PC-3 (cell line): ENCODE results near the gene ELMOD3. TPM values are rescaled to one million over a fixed set of nuclear protein-coding genes. Genes with fewer than 3 reads are reported as not detected.

Experiments used
- ATAC-seq: fragments of 200-7000 bp; cut with Tn5 transposase; 2 replicates; pipeline ENCODE4 v1.9.1; 2020; ENCODE audit warnings: mild to moderate bottlenecking, moderate library complexity
- BruUV-seq: library from RNA; stranded (reverse); fragments of 400-500 nt; replicated peaks from 2 replicates; lab custom pipeline; 2021; lab: Mats Ljungman, UMichigan
- CTCF ChIA-PET: fragments of 300-600 bp; sonication (Branson Sonifier 250); formaldehyde crosslinking; loops from one replicate; lab custom pipeline; 2022; ENCODE audit warnings: antibody characterized with exemption; lab: Charles Lee
- POLR2A ChIA-PET: fragments of 300-600 bp; sonication (Branson Sonifier 250); formaldehyde crosslinking; loops from one replicate; lab custom pipeline; 2022; ENCODE audit warnings: antibody characterized with exemption; ENCODE audit not compliant: unreplicated experiment; lab: Charles Lee
- DNase-seq: peaks from one replicate; pipeline ENCODE4 v3.0.0-alpha.2; 2015
- H2AFZ ChIP-seq: fragments of 300-600 bp; sonication (generic); 2 replicates; pipeline ENCODE4 v1.6.0; 2016; ENCODE audit warnings: antibody characterized with exemption, low read length
- H3F3A ChIP-seq: fragments of 300-600 bp; sonication (generic); one replicate; pipeline ENCODE4 v1.6.0; 2017; ENCODE audit warnings: antibody characterized with exemption, low read length, control low read depth, mild to moderate bottlenecking; ENCODE audit not compliant: unreplicated experiment
- H3K27ac ChIP-seq: fragments of 300-600 bp; sonication (generic); 2 replicates; pipeline ENCODE4 v1.5.1; 2016; ENCODE audit warnings: mild to moderate bottlenecking, low read length
- H3K27me3 ChIP-seq: fragments of 300-600 bp; sonication (generic); 2 replicates; pipeline ENCODE4 v1.6.1; 2016; ENCODE audit warnings: low read length, mixed read lengths
- H3K36me3 ChIP-seq: fragments of 300-600 bp; sonication (generic); 2 replicates; pipeline ENCODE4 v1.6.1; 2016; ENCODE audit warnings: low read depth, mixed run types, low read length, mixed read lengths
- H3K4me1 ChIP-seq: fragments of 300-600 bp; sonication (generic); 2 replicates; pipeline ENCODE4 v1.5.1; 2016; ENCODE audit warnings: low read length; ENCODE audit not compliant: insufficient read depth
- H3K4me2 ChIP-seq: fragments of 300-600 bp; sonication (generic); 2 replicates; pipeline ENCODE4 v1.6.0; 2016; ENCODE audit warnings: low read length
- H3K4me3 ChIP-seq: fragments of 300-600 bp; sonication (generic); 2 replicates; pipeline ENCODE4 v1.5.1; 2016; ENCODE audit warnings: mild to moderate bottlenecking, low read length, mixed read lengths
- H3K79me2 ChIP-seq: fragments of 300-600 bp; sonication (generic); 2 replicates; pipeline ENCODE4 v1.6.1; 2017; ENCODE audit warnings: low read length, mixed read lengths
- H3K9ac ChIP-seq: fragments of 300-600 bp; sonication (generic); 2 replicates; pipeline ENCODE4 v1.6.0; 2016; ENCODE audit warnings: mild to moderate bottlenecking, low read length
- H3K9me2 ChIP-seq: fragments of 300-600 bp; sonication (generic); replicated peaks from 2 replicates; pipeline ENCODE4 v1.6.1; 2016; ENCODE audit warnings: mixed run types, low read length, mixed read lengths
- H3K9me3 ChIP-seq: fragments of 300-600 bp; sonication (generic); 2 replicates; pipeline ENCODE4 v1.6.1; 2016; ENCODE audit warnings: low read length, mixed read lengths
- H4K20me1 ChIP-seq: fragments of 300-600 bp; sonication (generic); 2 replicates; pipeline ENCODE4 v1.6.1; 2016; ENCODE audit warnings: low read length, mixed read lengths
- EZH2 ChIP-seq: fragments of 300-600 bp; sonication (generic); IDR thresholded peaks from one replicate; pipeline ENCODE4 v1.6.1; 2017; ENCODE audit warnings: antibody characterized with exemption, mild to moderate bottlenecking, low read length; ENCODE audit not compliant: unreplicated experiment
- EZH2phosphoT487 ChIP-seq: fragments of 300-600 bp; sonication (generic); IDR thresholded peaks from 2 replicates; pipeline ENCODE4 v1.6.1; 2018; ENCODE audit warnings: mild to moderate bottlenecking, antibody characterized with exemption, low read length, borderline replicate concordance
- intact Hi-C: fragments of 100-400 bp; cut with micrococcal nuclease; formaldehyde crosslinking; loops from 2 replicates; pipeline ENCODE4 v1.9.0; 2023
- total RNA-seq: library from RNA; depleted of rRNA; stranded (reverse); fragments of >200 nt; gene quantifications from 2 replicates; pipeline ENCODE4 v1.2.3, GENCODE V29; 2014
- TF ChIP-seq, protein P1 (sequence below): fragments of 300-600 bp; sonication (generic); conservative IDR thresholded peaks from 2 replicates; pipeline ENCODE4 v1.5.1; 2017; ENCODE audit warnings: antibody characterized with exemption, low read depth, mild to moderate bottlenecking, low read length

ELMOD3 gene
- total RNA-seq, 1 experiment from 2014 or later = 19.0 TPM

DNA sequence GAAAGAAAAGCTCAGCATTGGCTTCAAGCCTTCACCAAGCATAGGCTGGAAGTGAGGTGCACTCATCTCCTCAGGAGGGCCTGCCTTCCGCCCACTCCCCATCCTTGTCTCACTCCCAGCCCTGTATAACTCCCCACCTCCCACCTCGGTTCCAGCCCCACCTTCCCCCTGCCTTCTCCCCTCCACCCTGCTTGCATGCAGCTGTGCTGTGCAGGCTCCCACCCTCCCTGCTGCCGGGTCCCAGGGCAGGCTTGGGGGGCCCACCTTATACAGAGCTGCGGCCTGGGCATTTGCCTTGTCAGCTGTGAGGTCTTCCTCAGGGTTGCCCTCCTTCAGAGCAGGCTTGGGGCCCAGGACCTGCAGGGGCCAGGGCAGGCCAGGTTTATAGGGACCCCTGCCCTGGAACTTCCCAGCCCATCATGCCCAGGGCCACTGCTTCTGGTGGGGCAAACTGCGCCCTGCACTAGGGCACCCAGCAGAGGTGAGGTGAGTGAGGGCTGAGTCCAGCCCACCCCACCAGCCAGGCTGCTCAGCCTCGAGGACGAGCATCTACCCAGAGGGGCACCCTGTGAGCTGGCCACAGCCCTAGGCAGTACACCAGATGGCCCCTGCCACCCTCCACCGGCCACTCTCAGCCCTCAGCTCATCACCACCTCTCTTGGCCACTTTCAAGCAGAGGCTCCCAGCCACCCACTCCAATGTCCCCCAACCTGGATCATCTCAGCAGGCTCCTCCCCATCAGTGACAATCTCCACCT is 44.0 kb downstream of the ELMOD3 start:
- ATAC-seq = no peak
- no peak for TF ChIP-seq EZH2phosphoT487
- no peak for TF ChIP-seq EZH2
- TF ChIP-seq, protein P1, sequence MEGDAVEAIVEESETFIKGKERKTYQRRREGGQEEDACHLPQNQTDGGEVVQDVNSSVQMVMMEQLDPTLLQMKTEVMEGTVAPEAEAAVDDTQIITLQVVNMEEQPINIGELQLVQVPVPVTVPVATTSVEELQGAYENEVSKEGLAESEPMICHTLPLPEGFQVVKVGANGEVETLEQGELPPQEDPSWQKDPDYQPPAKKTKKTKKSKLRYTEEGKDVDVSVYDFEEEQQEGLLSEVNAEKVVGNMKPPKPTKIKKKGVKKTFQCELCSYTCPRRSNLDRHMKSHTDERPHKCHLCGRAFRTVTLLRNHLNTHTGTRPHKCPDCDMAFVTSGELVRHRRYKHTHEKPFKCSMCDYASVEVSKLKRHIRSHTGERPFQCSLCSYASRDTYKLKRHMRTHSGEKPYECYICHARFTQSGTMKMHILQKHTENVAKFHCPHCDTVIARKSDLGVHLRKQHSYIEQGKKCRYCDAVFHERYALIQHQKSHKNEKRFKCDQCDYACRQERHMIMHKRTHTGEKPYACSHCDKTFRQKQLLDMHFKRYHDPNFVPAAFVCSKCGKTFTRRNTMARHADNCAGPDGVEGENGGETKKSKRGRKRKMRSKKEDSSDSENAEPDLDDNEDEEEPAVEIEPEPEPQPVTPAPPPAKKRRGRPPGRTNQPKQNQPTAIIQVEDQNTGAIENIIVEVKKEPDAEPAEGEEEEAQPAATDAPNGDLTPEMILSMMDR = no peak
- CTCF ChIA-PET = no interaction called here

DNA sequence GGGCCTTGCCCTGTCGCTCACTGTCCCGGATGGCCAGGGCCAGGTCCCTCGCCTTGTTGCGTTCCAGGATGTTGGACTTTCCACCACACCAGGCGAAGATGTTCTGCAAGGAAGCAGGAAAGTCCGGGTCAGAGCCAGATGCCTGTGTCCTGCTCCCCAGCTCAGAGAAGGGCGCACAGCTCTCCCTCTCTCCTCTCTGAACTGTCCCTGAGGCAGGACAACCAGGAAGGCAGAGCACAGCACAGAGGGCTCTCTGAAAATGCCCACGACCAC is 44.5 kb downstream of the ELMOD3 start:
- Histone ChIP-seq H3K36me3 (peaks cover 3% of the 10 kb centered on the region; the same call in 1 of the 2 replicates), H3K27me3 (no peaks in the 10 kb centered on the region), H3K9me2 (no peaks in the 10 kb centered on the region), H4K20me1 (no peaks in the 10 kb centered on the region), H3K79me2 (0 out of 2 replicates have a peak, but pooled peaks cover 3% of the 10 kb centered on the region), H3K4me3 (no peak overlapping the region), H3K4me1 (peaks cover 19% of the 10 kb centered on the region), H3K27ac (no peak overlapping the region), H3K9me3 (0 out of 2 replicates have a peak, but pooled peaks cover 3% of the 10 kb centered on the region), H3F3A (no peaks in the 10 kb centered on the region), H2AFZ (no peak overlapping the region), H3K9ac (no peak overlapping the region), H3K4me2 (no peak overlapping the region)
- TF ChIP-seq EZH2 = no peak
- TF ChIP-seq, protein P1 = no peak
- no peak for TF ChIP-seq EZH2phosphoT487
- ATAC-seq = no peak
- no TSS peak for BruUV-seq
- POLR2A ChIA-PET = no interaction called here
- intact Hi-C loops = no loop called here
- CTCF ChIA-PET = no interaction called here
- DNase-seq = no peak

More for the DNA sequence above, 44.0 kb downstream of the ELMOD3 start:
- 0 out of 2 replicates have a peak, but pooled peaks cover 3% of the 10 kb centered on the region for H3K79me2 ChIP-seq
- no peak overlapping the region for H3K4me2 ChIP-seq
- H3K9me3 ChIP-seq = no peaks in the 10 kb centered on the region
- H4K20me1 ChIP-seq = no peaks in the 10 kb centered on the region
- no peak overlapping the region for H3K27ac ChIP-seq
- intact Hi-C loops = no loop called here
- H3K4me3 ChIP-seq = no peak overlapping the region
- DNase-seq = no peak
- H3K4me1 ChIP-seq = peaks cover 19% of the 10 kb centered on the region
- H2AFZ ChIP-seq = no peak overlapping the region
- H3K9ac ChIP-seq = no peak overlapping the region
- no peaks in the 10 kb centered on the region for H3F3A ChIP-seq
- BruUV-seq = no TSS peak
- no peaks in the 10 kb centered on the region for H3K9me2 ChIP-seq
- H3K27me3 ChIP-seq = no peaks in the 10 kb centered on the region
- peaks cover 3% of the 10 kb centered on the region; the same call in 1 of the 2 replicates for H3K36me3 ChIP-seq
- POLR2A ChIA-PET = no interaction called here

DNA sequence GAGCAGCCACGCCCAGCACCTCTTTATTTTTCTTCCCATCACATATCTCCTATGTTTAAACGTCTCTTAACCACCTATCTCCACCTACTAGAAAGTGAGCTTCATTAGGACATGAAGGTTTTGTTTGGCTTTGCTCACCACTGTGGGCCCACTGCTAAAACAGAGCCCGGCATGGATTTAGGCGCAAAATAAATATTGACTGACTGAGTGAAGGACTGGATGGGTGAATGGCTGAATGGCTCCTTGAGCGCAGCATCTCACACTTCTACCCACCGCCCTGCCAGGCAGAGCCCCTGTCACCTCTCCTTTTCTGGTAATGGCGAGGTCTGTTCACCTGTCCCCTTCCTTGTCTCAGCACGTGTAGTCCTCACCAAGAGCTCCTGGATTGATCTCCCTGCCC is 45.5 kb downstream of the ELMOD3 start:
- ChIA-PET POLR2A (no interaction called here), CTCF (no interaction called here)
- H3K4me1 ChIP-seq = peaks cover 19% of the 10 kb centered on the region
- H3K9me2 ChIP-seq = no peaks in the 10 kb centered on the region
- H3K9me3 ChIP-seq = 0 out of 2 replicates have a peak, but pooled peaks cover 5% of the 10 kb centered on the region
- peaks cover 3% of the 10 kb centered on the region; the same call in 1 of the 2 replicates for H3K36me3 ChIP-seq
- DNase-seq (no peak), ATAC-seq (no peak)
- intact Hi-C loops = no loop called here
- no peak overlapping the region for H3K4me3 ChIP-seq
- H2AFZ ChIP-seq = no peak overlapping the region
- H3K9ac ChIP-seq = no peak overlapping the region
- no peak overlapping the region for H3K27ac ChIP-seq
- H3K4me2 ChIP-seq = no peak overlapping the region
- TF ChIP-seq EZH2phosphoT487 = no peak
- TF ChIP-seq, protein P1 = no peak
- no peak for TF ChIP-seq EZH2
- H3K79me2 ChIP-seq = 0 out of 2 replicates have a peak, but pooled peaks cover 3% of the 10 kb centered on the region
- no peaks in the 10 kb centered on the region for H3K27me3 ChIP-seq
- no peaks in the 10 kb centered on the region for H3F3A ChIP-seq
- no peaks in the 10 kb centered on the region for H4K20me1 ChIP-seq
- BruUV-seq = no TSS peak
